IPS DF 19.7 (cell line): Measurements from ENCODE around the gene IGFBPL1.

Experiments used
- DNase-seq: peaks from one replicate; pipeline ENCODE4 v3.0.0-alpha.2; 2013; ENCODE audit warnings: low read depth, low spot score

The IGFBPL1 gene

GRCh38 chr9:38432922-38433510 is 8.8 kb upstream of the IGFBPL1 start:
- DNase-seq, result no peak

GRCh38 chr9:38431116-38431515 is 6.9 kb upstream of the IGFBPL1 start:
- DNase-seq, result no peak

DNA sequence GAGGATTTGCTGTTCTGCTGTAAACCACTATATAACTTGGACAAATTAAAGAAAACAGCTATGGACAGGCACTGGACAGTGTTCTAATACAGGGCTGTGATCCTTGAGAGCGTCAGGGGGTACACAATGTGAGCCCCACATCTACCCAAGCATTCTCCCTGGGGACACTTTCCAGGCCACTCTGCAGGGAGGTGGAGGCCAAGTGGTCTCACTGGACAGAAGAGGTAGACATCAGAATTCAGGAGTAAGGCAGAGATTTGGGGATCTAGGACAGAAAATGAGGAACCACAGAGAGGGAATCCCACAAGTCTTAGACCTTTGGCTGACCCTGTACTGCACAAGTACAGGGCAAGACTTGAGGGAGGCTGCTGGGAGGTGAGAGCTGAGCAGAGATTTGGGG is 3.8 kb upstream of the IGFBPL1 start:
- DNase-seq, result no peak

DNA sequence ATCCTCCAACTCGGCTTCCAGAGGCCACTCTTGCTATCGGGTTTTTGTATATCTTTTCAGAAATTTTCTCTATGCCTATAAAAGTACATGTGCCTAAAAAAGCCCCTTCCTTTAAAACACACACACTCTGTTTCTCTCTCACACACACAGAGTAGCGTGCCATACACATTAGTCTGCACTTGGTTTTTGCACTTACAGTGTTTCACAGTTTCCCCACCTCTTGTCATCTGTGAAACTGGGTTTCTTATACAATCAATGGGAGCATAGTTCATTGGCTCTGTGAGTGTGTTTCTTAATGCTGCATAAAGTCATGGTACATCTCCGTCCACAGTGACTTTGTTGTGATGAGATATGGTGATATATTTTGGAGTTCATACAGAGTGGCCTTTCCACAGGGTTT is 664 bp upstream of the IGFBPL1 start:
- DNase-seq, result no peak

GRCh38 chr9:38423273-38423972 is 831 bp downstream of the IGFBPL1 start:
- no peak for DNase-seq

GRCh38 chr9:38422555-38423260 is 1.5 kb downstream of the IGFBPL1 start:
- no peak for DNase-seq

GRCh38 chr9:38421498-38422211 is 2.6 kb downstream of the IGFBPL1 start:
- DNase-seq, result no peak

- no peak for DNase-seq
Observed at GRCh38 chr9:38419181-38419580, 5.1 kb downstream of the IGFBPL1 start.

DNA sequence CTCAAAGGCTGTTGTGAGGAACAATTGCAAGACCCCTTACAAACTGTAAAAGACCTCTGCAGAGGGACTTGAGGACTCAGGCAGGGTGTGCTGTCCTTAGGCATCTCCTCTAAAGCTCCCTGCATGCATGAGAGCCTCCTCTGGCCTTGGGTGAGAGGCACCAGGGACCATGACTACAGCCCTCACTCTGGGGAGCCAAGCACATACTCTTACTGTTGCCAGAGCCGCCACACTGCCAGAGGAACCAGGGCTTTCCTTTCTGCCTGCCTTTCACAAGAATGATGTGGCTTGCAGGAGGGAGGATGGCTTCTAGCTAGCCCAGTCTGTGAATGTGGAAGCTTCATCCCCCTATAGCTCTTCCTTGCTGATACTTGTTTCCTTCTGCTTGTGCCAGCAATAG is 5.9 kb downstream of the IGFBPL1 start:
- no peak for DNase-seq

DNA sequence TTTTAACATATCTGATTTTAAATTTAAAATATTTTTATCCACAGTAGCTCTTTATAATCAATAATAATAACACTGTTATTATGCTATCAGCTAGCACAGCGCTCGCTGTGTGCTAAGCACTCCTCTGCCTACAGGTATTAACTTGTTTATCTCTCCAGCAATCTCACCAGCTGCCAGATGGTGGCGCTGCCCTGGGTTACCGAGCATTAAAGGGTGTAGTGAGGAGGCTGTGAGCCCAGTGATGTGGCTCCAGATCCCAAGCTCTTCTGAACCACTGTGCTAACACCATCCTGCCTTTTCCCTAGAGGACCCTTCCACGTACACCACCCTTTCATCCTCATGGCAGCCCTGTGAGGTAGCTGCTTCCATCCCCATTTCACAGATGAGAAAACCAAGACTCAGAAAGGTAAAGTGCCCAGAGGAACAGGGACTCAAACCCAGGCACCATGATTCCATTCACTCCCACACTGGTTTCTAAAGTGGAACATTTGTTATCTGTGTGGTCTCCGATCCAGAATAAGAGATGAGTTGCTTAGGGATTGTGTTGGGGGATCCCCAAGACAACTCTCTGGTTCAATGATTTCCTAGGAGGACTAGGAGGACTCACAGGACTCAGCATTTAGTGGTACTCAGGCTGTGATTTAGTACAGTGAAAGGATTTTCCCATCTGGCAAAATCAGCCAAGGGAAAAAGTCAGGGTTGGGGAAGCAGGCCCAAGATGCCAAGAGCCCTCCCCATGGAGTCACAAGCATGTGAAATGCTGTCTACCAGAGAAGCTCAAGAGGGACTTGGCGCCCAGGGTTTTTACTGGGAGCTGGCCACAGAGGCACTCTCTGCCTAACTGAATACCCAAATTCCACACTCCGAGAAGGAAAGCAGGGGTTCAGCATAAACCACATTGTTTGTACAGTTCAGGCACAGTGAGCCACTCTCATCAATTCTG is 7.0 kb downstream of the IGFBPL1 start:
- no peak for DNase-seq

- no peak for DNase-seq
Observed at GRCh38 chr9:38416461-38416860, 7.8 kb downstream of the IGFBPL1 start.

DNA sequence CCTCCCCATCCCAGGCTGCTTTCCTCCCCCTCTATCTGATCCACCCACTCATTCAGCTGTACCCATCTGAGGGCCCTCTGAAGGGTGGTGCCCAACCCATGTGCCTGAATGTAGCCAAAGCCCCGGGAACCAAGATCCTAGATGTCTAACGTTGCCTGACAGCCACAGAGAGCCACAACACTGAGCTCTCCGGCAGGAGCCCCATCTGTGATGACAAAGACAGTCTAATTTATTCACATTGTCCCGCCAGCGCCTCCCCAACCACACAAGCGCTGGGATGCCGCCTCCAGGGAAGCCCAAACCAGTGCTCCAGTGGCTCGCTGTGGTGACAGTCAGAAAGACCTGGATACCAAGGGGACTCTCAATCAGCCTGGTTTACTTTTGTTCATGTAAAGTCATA is 8.4 kb downstream of the IGFBPL1 start:
- no peak for DNase-seq

DNA sequence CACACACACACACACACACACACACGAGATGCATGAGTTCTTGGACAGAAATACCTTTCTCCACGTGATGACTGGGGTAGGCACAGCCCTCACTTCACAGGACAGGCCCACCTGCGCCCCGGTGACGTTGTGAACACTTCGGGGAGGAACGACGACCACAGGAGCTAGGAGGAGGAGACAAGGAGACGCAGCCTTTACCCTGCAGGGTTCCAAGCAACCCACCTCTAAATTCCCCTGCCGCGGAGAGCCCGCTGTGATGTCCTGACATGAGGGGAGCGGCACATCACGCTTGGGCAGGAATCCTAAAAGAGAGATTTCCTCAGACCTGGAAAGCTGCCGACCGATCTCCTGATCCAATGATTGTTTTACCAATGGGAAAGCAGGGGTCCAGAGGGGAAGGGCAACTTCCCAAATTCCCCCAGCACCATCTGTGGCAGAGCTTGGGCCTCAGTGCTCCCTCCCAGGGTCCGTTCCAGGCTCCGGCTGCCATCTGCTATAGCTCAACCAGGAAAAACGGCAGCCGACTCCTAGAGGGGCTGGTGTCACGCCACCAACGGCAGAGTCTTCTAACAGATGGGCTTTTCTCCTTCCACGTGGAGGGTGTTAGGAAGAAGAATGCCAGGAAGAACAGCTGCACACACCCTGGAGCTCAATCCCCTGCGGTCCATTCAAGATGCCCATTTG is 10.1 kb downstream of the IGFBPL1 start:
- no peak for DNase-seq

DNA sequence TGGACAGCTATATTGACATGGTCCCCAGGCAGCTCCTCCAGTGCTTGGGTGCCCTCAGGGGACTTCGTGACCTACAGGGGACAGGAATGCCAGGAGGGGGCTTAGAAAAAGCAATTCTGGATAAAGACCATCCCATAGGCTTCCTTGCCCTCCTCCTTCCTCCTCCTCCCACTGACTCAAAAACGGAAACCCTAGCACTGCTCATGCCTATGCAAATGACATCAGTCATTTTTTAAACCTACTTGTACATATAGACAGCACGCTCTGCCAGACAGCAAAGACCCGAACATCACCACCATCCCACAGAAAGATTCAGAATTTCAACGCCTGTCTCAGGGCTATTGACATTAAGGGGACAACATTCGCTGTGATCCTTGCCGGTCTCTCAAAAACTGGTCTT is 11.0 kb downstream of the IGFBPL1 start:
- DNase-seq, result no peak

- no peak for DNase-seq
Observed at GRCh38 chr9:38412751-38413150, 11.5 kb downstream of the IGFBPL1 start.

GRCh38 chr9:38408719-38409118 is 15.5 kb downstream of the IGFBPL1 start:
- DNase-seq, result no peak

- no peak for DNase-seq
Observed at GRCh38 chr9:38406476-38407186, 17.6 kb downstream of the IGFBPL1 start.

- DNase-seq, result no peak
Observed at GRCh38 chr9:38405785-38406184, 18.5 kb downstream of the IGFBPL1 start.

GRCh38 chr9:38404314-38404713 is 19.9 kb downstream of the IGFBPL1 start:
- no peak for DNase-seq

DNA sequence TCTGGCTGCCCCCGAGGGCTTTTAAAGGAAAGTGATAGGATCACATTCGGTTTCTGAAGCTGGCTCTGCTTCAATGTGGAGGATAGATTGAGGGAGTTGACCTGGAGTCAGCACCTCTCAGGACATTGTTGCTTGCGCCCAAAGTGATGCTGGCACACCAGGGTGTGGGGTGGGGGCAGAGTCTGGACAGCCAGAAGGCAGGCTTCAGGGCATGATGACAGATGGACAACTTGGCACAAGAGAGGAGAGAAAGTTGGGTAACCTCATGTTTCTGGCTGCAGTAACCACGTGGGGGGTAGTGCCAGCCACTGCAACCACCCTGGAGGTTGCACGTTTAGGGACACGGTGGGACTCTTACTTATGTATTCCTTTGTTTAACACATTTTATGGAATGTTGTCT is 22.3 kb downstream of the IGFBPL1 start:
- no peak for DNase-seq
